HEK293T (cell line): Measurements from ENCODE around the gene GAB3.
A peak's percentile ranks its signal among the peaks of the same experiment; 100 is the strongest.

Experiments
- CTCF ChIA-PET: fragments of 350-600 bp; formaldehyde crosslinking; extraction: SDS; loops from one replicate; lab custom pipeline; 2021; ENCODE audit warnings: antibody characterized with exemption, inconsistent platforms; lab: Yijun Ruan, JAX
- POLR2A ChIA-PET: fragments of 350-600 bp; formaldehyde crosslinking; extraction: SDS; loops from one replicate; lab custom pipeline; 2020; ENCODE audit warnings: antibody characterized with exemption, inconsistent platforms; lab: Yijun Ruan, JAX
- DNase-seq: peaks from one replicate; pipeline ENCODE4 v3.0.0; 2012; ENCODE audit warnings: mixed read lengths; ENCODE audit errors: extremely low spot score
- ARNT ChIP-seq: fragments of 450-650 bp; IDR thresholded peaks from 2 replicates; pipeline ENCODE4 v1.6.1; 2017; ENCODE audit warnings: mild to moderate bottlenecking
- BHLHE40 ChIP-seq: fragments of 450-650 bp; IDR thresholded peaks from 2 replicates; pipeline ENCODE4 v1.6.1; 2016; ENCODE audit warnings: mild to moderate bottlenecking, moderate library complexity, borderline replicate concordance
- CTBP1 ChIP-seq: fragments of 450-650 bp; IDR thresholded peaks from 2 replicates; pipeline ENCODE4 v1.6.1; 2016; ENCODE audit warnings: borderline replicate concordance
- ELF4 ChIP-seq: fragments of 450-650 bp; IDR thresholded peaks from 2 replicates; pipeline ENCODE4 v1.6.1; 2017; ENCODE audit warnings: antibody characterized with exemption
- FOXA1 ChIP-seq: fragments of 450-650 bp; IDR thresholded peaks from 2 replicates; pipeline ENCODE4 v1.6.1; 2016; ENCODE audit warnings: mild to moderate bottlenecking
- FOXK2 ChIP-seq: fragments of 450-650 bp; IDR thresholded peaks from 2 replicates; pipeline ENCODE4 v1.6.1; 2016; ENCODE audit warnings: mild to moderate bottlenecking
- FOXM1 ChIP-seq: fragments of 450-650 bp; IDR thresholded peaks from 2 replicates; pipeline ENCODE4 v1.6.1; 2017; ENCODE audit warnings: mild to moderate bottlenecking, borderline replicate concordance
- HDGF ChIP-seq: fragments of 450-650 bp; IDR thresholded peaks from 2 replicates; pipeline ENCODE4 v1.6.1; 2017; ENCODE audit warnings: antibody characterized with exemption, borderline replicate concordance
- L3MBTL2 ChIP-seq: fragments of 450-650 bp; conservative IDR thresholded peaks from 2 replicates; pipeline ENCODE4 v1.6.1; 2016; ENCODE audit warnings: mild to moderate bottlenecking
- LEF1 ChIP-seq: fragments of 450-650 bp; IDR thresholded peaks from 2 replicates; pipeline ENCODE4 v1.6.1; 2017; ENCODE audit warnings: mild to moderate bottlenecking, borderline replicate concordance
- NFRKB ChIP-seq: fragments of 450-650 bp; IDR thresholded peaks from 2 replicates; pipeline ENCODE4 v1.6.1; 2016; ENCODE audit warnings: mild to moderate bottlenecking, moderate library complexity
- PKNOX1 ChIP-seq: fragments of 450-650 bp; IDR thresholded peaks from 2 replicates; pipeline ENCODE4 v1.6.1; 2016
- SP1 ChIP-seq: fragments of 450-650 bp; IDR thresholded peaks from 2 replicates; pipeline ENCODE4 v1.6.1; 2017
- SUZ12 ChIP-seq: fragments of 450-650 bp; IDR thresholded peaks from 2 replicates; pipeline ENCODE4 v1.6.1; 2016; ENCODE audit warnings: mild to moderate bottlenecking
- TARDBP ChIP-seq: fragments of 450-650 bp; IDR thresholded peaks from 2 replicates; pipeline ENCODE4 v1.6.1; 2016
- ZNF384 ChIP-seq: fragments of 450-650 bp; IDR thresholded peaks from 2 replicates; pipeline ENCODE4 v1.6.1; 2016

The GAB3 gene

GRCh38 chrX:154779261-154779660, 28.4 kb upstream of the GAB3 start:
- TF ChIP-seq SUZ12 (no peak), CTBP1 (no peak), ARNT (no peak)
- CTCF ChIA-PET = interaction anchor here (0.8 kb wide), 1 partner anchor 31 kb away, joined by 3 read pairs; no protein-coding TSS in a partner anchor
- no peak for DNase-seq
- POLR2A ChIA-PET = no interaction called here

DNA sequence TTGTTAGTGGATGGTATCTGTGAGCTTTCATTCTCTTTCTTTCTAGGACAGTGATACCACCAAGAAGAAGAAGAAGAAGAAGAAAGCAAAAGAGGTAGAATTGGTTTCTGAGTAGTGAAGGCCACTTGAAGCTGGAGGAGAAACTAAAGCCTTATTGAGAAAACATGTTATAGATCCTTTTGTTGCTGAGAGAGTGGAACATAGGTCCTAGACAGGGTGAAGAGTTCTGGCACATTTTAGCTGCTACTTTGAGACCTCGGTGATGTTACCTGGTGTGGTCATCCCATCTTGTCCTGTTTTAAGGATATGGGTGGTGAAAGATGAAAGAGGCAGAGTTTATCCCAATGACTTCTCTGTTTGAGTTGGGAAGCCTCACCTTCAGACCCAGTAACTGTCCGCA, 25.9 kb upstream of the GAB3 start:
- DNase-seq = no peak
- CTCF ChIA-PET = interaction anchor here (1.1 kb wide), 1 partner anchor 15 kb away, joined by 4 read pairs; no protein-coding TSS in a partner anchor
- TF ChIP-seq ZNF384 (no peak), FOXA1 (no peak), FOXK2 (no peak), BHLHE40 (no peak), HDGF (no peak), SUZ12 (no peak), NFRKB (no peak), TARDBP (no peak)
- POLR2A ChIA-PET = interaction anchor here (2.9 kb wide), 1 partner anchor 14 kb away, joined by 10 read pairs; the partner anchor contains the start of gene DKC1

DNA sequence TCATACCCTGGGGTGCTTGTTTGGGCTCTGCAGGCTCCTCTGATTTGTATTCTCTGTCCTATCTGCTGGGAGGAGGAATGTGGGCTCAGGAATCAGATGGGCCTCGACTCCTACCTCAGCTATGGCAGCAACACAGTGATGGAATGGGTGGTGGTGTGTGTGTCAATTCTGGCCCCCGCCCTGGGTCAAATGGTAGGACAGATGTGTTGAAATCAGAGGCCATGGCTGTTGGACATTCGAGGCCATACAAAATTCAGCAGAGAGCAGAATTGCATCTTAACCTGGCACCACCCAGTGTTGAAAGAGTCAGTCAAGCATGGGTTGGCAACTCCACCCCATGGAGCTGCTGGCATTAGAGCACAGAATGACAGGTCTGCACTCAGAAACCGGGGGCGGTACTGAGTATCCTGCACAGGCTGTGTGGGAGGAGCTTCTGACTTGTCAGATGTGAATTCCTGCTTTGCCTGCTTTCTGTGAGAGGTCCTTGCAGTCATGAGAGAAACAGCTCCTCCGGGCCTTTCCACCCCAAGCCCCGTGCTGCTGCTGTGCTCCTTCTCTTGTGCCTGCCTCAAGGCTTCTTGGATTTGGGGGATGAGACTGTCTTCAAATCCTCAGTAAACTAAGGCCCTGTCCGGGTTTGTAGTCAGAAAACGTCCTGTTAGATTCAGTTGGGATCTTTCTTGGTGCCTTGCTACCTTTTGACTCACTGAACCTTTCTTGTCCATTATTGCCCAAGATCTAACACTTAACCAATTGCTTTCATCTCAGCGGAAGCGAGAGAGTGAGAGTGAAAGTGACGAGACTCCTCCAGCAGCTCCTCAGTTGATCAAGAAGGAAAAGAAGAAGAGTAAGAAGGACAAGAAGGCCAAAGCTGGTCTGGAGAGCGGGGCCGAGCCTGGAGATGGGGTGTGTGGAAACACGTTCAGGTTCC, 24.8 kb upstream of the GAB3 start:
- POLR2A ChIA-PET = interaction anchor here (0.6 to 2.9 kb wide), 3 partner anchors 9 to 24 kb away, joined by 3 to 10 read pairs (median 4); partner anchors contain the start of gene DKC1
- CTCF ChIA-PET = interaction anchor here (1.1 kb wide), 1 partner anchor 16 kb away, joined by 4 read pairs; no protein-coding TSS in a partner anchor
- TF ChIP-seq FOXK2 (no peak), FOXA1 (no peak), NFRKB (no peak), ARNT (no peak), BHLHE40 (no peak), TARDBP (no peak), LEF1 (no peak)
- no peak for DNase-seq

- POLR2A ChIA-PET = interaction anchor here (2.9 kb wide), 1 partner anchor 12 kb away, joined by 10 read pairs; the partner anchor contains the start of gene DKC1
- TF ChIP-seq ZNF384 (no peak), ELF4 (no peak), SP1 (no peak), BHLHE40 (no peak), FOXK2 (no peak), ARNT (no peak), FOXA1 (no peak), PKNOX1 (no peak), HDGF (no peak)
- CTCF ChIA-PET = no interaction called here
- DNase-seq = no peak
Measured at GRCh38 chrX:154774622-154775021, 23.7 kb upstream of the GAB3 start.

- CTCF ChIA-PET = interaction anchor here (3.2 kb wide), 1 partner anchor 14 kb away, joined by 10 read pairs; no protein-coding TSS in a partner anchor
- POLR2A ChIA-PET = interaction anchor here (0.6 to 2.9 kb wide), 8 partner anchors 9 to 365 kb away, joined by 3 to 31 read pairs (median 6); partner anchors contain the start of genes GAB3, MPP1 and RPL10
- peak; percentile 80 for TF ChIP-seq L3MBTL2
- TF ChIP-seq HDGF = peak; percentile 93; the same call in 1 of the 2 replicates
- TF ChIP-seq SUZ12 = no peak
- TF ChIP-seq CTBP1 = no peak
- 0 out of 2 replicates have a peak, but pooled peaks have one; percentile 22 for TF ChIP-seq ARNT
- TF ChIP-seq BHLHE40 = no peak
- TF ChIP-seq ZNF384 = no peak
- no peak for TF ChIP-seq PKNOX1
- no peak for TF ChIP-seq LEF1
- DNase-seq = peak; percentile 98
Measured at GRCh38 chrX:154762537-154763296, 11.8 kb upstream of the GAB3 start, which contains the start of gene DKC1. DKC1 (plus strand) TSS chrX:154762864; CDS start chrX:154762966, 102 bp downstream.

- CTCF ChIA-PET = interaction anchor here (3.2 kb wide), 1 partner anchor 13 kb away, joined by 10 read pairs; no protein-coding TSS in a partner anchor
Measured at GRCh38 chrX:154761977-154762536, 11.2 kb upstream of the GAB3 start.

More at GRCh38 chrX:154761977-154762536, 11.2 kb upstream of the GAB3 start:
- TF ChIP-seq NFRKB = no peak
- peak; percentile 97 for TF ChIP-seq FOXM1
- DNase-seq = no peak
- POLR2A ChIA-PET = interaction anchor here (0.6 to 2.9 kb wide), 7 partner anchors 9 to 43 kb away, joined by 3 to 31 read pairs (median 7); partner anchors contain the start of genes GAB3 and MPP1
